Measurements from ENCODE around the gene ZDHHC1.
"Not testable (repeated sequence)": the region's sequence is repeated elsewhere in the genome, so short reads cannot be mapped to it uniquely, and the experiment has no call there.

The ZDHHC1 gene

DNA sequence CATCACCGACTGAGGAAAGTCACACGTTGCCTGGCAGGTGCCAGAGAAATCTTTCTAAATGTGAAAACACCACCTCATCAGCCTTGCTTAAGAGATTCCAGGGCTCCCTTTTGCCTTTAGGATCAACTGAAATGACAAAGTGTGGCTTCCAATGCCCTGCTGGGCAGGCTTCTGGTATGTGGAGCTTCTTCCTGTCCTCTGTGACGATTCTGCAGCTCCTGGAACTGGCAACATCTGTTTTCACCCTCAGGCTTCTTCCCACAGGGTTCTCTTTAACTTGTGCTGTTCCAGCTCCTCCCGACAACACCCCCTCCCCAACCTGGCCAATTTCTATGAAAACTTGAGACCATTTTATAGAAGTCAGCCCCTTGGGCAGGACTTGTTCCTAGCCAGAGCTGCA, 4.8 kb upstream of the ZDHHC1 start:
- Histone ChIP-seq H3K4me3 (ENCODE audit: low read depth in 1 of 2, low read length in 1 of 2) (no peak overlapping the region), H3K4me1 (ENCODE audit: control insufficient read depth in 1 of 2, insufficient read depth in 1 of 2, low read depth in 1 of 2, low read length in 1 of 2) (peaks cover 6 to 7% of the 10 kb centered on the region in 2 experiments), H3K27ac (no peak overlapping the region), H3K27me3 (peaks cover 73% of the 10 kb centered on the region), H3K36me3 (no peaks in the 10 kb centered on the region), H3K9me3 (no peaks in the 10 kb centered on the region)
- no peak for TF ChIP-seq CTCF (IDR thresholded peaks at IDR 0.05)

GRCh38 chr16:67419931-67420330, 3.7 kb upstream of the ZDHHC1 start:
- H3K4me3 ChIP-seq (ENCODE audit: low read depth in 1 of 2, low read length in 1 of 2), result no peak overlapping the region
- H3K27me3 ChIP-seq, result peaks cover 73% of the 10 kb centered on the region
- TF ChIP-seq CTCF (IDR thresholded peaks at IDR 0.05), result no peak
- H3K9me3 ChIP-seq, result no peaks in the 10 kb centered on the region
- H3K4me1 ChIP-seq (ENCODE audit: control insufficient read depth in 1 of 2, insufficient read depth in 1 of 2, low read depth in 1 of 2, low read length in 1 of 2), result peaks cover 10 to 11% of the 10 kb centered on the region in 2 experiments
- no peak overlapping the region for H3K27ac ChIP-seq
- no peaks in the 10 kb centered on the region for H3K36me3 ChIP-seq

DNA sequence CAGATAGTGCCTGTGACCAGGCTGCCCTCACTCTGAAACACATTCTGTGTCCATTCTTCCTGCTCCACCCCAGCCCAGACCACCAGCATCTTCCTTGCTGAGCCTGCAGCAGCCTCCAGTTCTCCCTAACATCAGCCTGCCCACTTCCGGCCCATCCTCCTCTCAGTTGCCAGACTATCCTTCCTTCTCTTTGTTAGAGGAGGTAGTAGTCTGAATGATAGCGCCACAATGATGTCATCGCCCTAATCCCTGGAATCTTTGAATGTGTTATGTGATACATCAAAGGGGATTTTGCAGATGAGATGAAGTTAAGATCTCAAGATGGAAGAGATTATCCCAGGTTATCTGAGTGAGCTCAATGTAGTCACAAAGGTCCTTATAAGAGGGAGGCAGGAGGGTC, 3.2 kb upstream of the ZDHHC1 start:
- no peak overlapping the region for H3K4me3 ChIP-seq (ENCODE audit: low read depth in 1 of 2, low read length in 1 of 2)
- no peak for TF ChIP-seq CTCF (IDR thresholded peaks at IDR 0.05)
- no peaks in the 10 kb centered on the region for H3K36me3 ChIP-seq
- H3K4me1 ChIP-seq (ENCODE audit: control insufficient read depth in 1 of 2, insufficient read depth in 1 of 2, low read depth in 1 of 2, low read length in 1 of 2), result peaks cover 10 to 11% of the 10 kb centered on the region in 2 experiments
- no peaks in the 10 kb centered on the region for H3K9me3 ChIP-seq
- H3K27ac ChIP-seq, result no peak overlapping the region
- peaks cover 73% of the 10 kb centered on the region for H3K27me3 ChIP-seq

- Histone ChIP-seq H3K4me1 (ENCODE audit: control insufficient read depth in 1 of 2, insufficient read depth in 1 of 2, low read depth in 1 of 2, low read length in 1 of 2) (peaks cover 10 to 11% of the 10 kb centered on the region in 2 experiments), H3K4me3 (ENCODE audit: low read depth in 1 of 2, low read length in 1 of 2) (no peak overlapping the region), H3K27me3 (peaks cover 60% of the 10 kb centered on the region), H3K9me3 (no peaks in the 10 kb centered on the region), H3K27ac (no peak overlapping the region), H3K36me3 (no peaks in the 10 kb centered on the region)
- TF ChIP-seq CTCF (IDR thresholded peaks at IDR 0.05), result no peak
These were observed 1.2 kb upstream of the ZDHHC1 start for GRCh38 chr16:67417333-67418061.

DNA sequence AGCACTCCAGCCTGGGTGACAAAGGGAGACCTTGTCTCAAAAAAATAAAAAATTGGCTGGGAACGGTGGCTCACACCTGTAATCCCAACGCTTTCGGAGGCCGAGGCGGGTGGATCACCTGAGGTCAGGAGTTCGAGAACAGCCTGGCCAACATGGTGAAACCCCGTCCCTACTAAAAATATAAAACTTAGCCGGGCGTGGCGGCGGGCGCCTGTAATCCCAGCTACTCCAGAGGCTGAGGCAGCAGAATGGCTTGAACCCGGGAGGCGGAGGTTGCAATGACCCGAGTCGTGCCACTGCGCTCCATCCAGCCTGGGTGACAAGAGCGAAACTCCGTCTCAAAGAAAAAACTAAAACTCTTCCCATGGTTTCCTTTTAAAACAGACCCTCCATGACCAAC, 856 bp downstream of the ZDHHC1 start:
- H3K9me3 ChIP-seq, H3K36me3 ChIP-seq, H3K27ac ChIP-seq: not testable (repeated sequence)
- Histone ChIP-seq H3K4me3 (ENCODE audit: low read depth in 1 of 2, low read length in 1 of 2) (peak overlapping the region in 1 of 2 experiments; percentile 65), H3K4me1 (ENCODE audit: control insufficient read depth in 1 of 2, insufficient read depth in 1 of 2, low read depth in 1 of 2, low read length in 1 of 2) (peaks cover 10 to 11% of the 10 kb centered on the region in 2 experiments), H3K27me3 (peaks cover 60% of the 10 kb centered on the region)

GRCh38 chr16:67413978-67414911, 2.0 kb downstream of the ZDHHC1 start:
- no peaks in the 10 kb centered on the region for H3K9me3 ChIP-seq
- no peak for TF ChIP-seq CTCF (IDR thresholded peaks at IDR 0.05)

More at GRCh38 chr16:67413978-67414911, 2.0 kb downstream of the ZDHHC1 start:
- no peaks in the 10 kb centered on the region for H3K36me3 ChIP-seq
- peaks cover 50% of the 10 kb centered on the region for H3K27me3 ChIP-seq
- H3K4me1 ChIP-seq (ENCODE audit: control insufficient read depth in 1 of 2, insufficient read depth in 1 of 2, low read depth in 1 of 2, low read length in 1 of 2), result peaks cover 10 to 11% of the 10 kb centered on the region in 2 experiments
- H3K27ac ChIP-seq, result no peak overlapping the region
- H3K4me3 ChIP-seq (ENCODE audit: low read depth in 1 of 2, low read length in 1 of 2), result no peak overlapping the region
